ENCODE results near the gene ASCC2. TPM values are rescaled to one million over a fixed set of nuclear protein-coding genes. Genes with fewer than 3 reads are reported as not detected.
A peak's percentile ranks its signal among the peaks of the same experiment; 100 is the strongest.

ASCC2 gene
- total and polyA plus RNA-seq, 8 donors, result 51.2 to 58.3 (median 54.4) TPM

- ATAC-seq, result no peak
These were observed 57.9 kb downstream of the ASCC2 start for GRCh38 chr22:29780220-29780619.

GRCh38 chr22:29773233-29773632 lies 64.8 kb downstream of the ASCC2 start:
- no peak overlapping the region for H3K27ac ChIP-seq
- no peaks in the 10 kb centered on the region for H3K27me3 ChIP-seq
- TF ChIP-seq, protein P1, sequence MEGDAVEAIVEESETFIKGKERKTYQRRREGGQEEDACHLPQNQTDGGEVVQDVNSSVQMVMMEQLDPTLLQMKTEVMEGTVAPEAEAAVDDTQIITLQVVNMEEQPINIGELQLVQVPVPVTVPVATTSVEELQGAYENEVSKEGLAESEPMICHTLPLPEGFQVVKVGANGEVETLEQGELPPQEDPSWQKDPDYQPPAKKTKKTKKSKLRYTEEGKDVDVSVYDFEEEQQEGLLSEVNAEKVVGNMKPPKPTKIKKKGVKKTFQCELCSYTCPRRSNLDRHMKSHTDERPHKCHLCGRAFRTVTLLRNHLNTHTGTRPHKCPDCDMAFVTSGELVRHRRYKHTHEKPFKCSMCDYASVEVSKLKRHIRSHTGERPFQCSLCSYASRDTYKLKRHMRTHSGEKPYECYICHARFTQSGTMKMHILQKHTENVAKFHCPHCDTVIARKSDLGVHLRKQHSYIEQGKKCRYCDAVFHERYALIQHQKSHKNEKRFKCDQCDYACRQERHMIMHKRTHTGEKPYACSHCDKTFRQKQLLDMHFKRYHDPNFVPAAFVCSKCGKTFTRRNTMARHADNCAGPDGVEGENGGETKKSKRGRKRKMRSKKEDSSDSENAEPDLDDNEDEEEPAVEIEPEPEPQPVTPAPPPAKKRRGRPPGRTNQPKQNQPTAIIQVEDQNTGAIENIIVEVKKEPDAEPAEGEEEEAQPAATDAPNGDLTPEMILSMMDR (IDR thresholded peaks at IDR 0.05), result no peak
- intact Hi-C loops (cut with DNase I), result no loop called here
- H3K9me3 ChIP-seq, result no peaks in the 10 kb centered on the region
- peaks cover 7 to 14% of the 10 kb centered on the region in 2 donors for H3K4me1 ChIP-seq
- H3K4me3 ChIP-seq, result no peak overlapping the region
- ATAC-seq (peak; percentile 6), DNase-seq (peak in 1 of 4 donors; percentile 32)
- H3K36me3 ChIP-seq, result peaks cover 0 to 23% of the 10 kb centered on the region in 2 donors

More at GRCh38 chr22:29780220-29780619, 57.9 kb downstream of the ASCC2 start:
- no peak for DNase-seq
- TF ChIP-seq, protein P1 (IDR thresholded peaks at IDR 0.05), result no peak
- Histone ChIP-seq H3K27ac (no peak overlapping the region), H3K27me3 (no peaks in the 10 kb centered on the region), H3K9me3 (no peaks in the 10 kb centered on the region), H3K4me1 (peaks cover 9 to 19% of the 10 kb centered on the region in 2 donors), H3K4me3 (no peak overlapping the region), H3K36me3 (no peaks in the 10 kb centered on the region)
- intact Hi-C loops (cut with DNase I), result no loop called here

DNA sequence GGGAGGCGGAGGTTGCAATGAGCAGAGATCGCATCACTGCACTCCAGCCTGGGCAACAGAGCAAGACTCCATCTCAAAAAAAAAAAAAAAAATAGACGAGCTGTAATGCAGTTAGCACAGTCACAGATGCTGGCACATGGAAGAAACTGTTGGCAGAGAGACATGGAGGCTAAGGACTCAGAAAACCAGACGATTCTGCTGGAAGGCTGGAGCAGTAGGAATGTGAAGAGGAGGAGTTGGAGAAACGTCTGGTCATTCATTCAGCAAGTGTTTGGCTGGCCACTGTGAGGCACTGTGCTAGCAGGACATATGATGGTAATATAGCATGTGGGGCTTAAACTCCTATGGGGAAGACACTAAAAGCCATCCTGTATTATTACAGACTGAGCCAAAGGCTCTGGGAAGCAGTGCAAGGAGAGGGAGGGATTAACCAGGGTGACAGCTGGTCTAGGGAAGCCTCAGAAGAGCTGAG lies 65.9 kb downstream of the ASCC2 start:
- ATAC-seq (peak; percentile 48), DNase-seq (peak in 1 of 4 donors; percentile 18)
- Histone ChIP-seq H3K36me3 (peaks cover 0 to 23% of the 10 kb centered on the region in 2 donors), H3K27ac (no peak overlapping the region), H3K9me3 (no peaks in the 10 kb centered on the region), H3K4me3 (no peak overlapping the region), H3K27me3 (no peaks in the 10 kb centered on the region), H3K4me1 (peaks cover 12 to 20% of the 10 kb centered on the region in 2 donors)
- intact Hi-C loops (cut with DNase I), result no loop called here
- TF ChIP-seq, protein P1 (IDR thresholded peaks at IDR 0.05), result peak in 1 of 2 donors; percentile 17

DNA sequence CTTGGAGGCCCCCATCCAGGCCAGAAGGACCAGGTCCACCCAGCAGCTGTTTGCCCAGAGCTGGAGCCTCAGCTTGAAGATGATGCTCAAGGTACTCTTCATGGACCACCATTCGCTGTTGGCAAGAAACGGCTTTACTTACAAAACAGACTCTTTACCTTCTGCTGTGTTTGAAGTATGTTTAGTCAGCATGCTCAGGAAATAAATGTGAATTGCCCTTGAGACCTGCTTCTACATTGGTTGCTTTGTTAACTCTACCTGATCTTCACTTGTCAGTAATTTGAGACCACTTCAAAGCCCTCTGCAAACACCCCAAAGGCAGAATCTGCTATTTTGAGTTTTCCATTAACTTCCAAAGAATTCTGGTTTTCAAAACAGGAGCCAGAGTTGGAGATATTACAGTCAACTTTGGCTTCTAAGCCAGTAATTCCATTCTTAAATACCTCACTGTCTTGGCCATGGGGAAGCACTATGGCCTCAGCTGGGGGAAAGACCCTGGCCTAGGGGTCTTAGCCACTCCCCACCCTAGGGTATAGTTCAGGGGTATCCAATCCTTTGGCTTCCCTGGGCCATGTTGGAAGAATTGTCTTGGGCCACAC lies 68.3 kb downstream of the ASCC2 start:
- Histone ChIP-seq H3K27ac (peak overlapping the region in 1 of 2 donors; percentile 11), H3K4me3 (no peak overlapping the region), H3K9me3 (no peaks in the 10 kb centered on the region), H3K4me1 (peaks cover 19 to 33% of the 10 kb centered on the region in 2 donors), H3K27me3 (no peaks in the 10 kb centered on the region), H3K36me3 (peaks cover 0 to 23% of the 10 kb centered on the region in 2 donors)
- TF ChIP-seq, protein P1 (IDR thresholded peaks at IDR 0.05), result no peak
- intact Hi-C loops (cut with DNase I), result no loop called here
- peak in 3 of 4 donors; percentile 3 to 58 (median 57) for DNase-seq
- peak; percentile 12 for ATAC-seq

GRCh38 chr22:29768052-29768693 lies 69.9 kb downstream of the ASCC2 start:
- TF ChIP-seq, protein P1 (IDR thresholded peaks at IDR 0.05), result no peak
- peaks cover 19 to 38% of the 10 kb centered on the region in 2 donors for H3K4me1 ChIP-seq
- peak overlapping the region; percentile 75 to 89 for H3K4me3 ChIP-seq
- intact Hi-C loops (cut with DNase I), result no loop called here
- no peaks in the 10 kb centered on the region for H3K9me3 ChIP-seq
- peaks cover 0 to 23% of the 10 kb centered on the region in 2 donors for H3K36me3 ChIP-seq
- no peak for ATAC-seq
- peak overlapping the region; percentile 79 to 91 for H3K27ac ChIP-seq
- no peaks in the 10 kb centered on the region for H3K27me3 ChIP-seq
- DNase-seq, result peak in 1 of 4 donors; percentile 3

All from left lung (tissue), 10 donors.